Neutrophil (primary cell): Measurements from ENCODE around the gene WRAP53.

ENCODE experiments used
- H3K27ac ChIP-seq: fragments of 200-600 bp; sonication (generic); 2 replicates; pipeline ENCODE4 v1.5.1; 2016; ENCODE audit warnings: mild to moderate bottlenecking, moderate library complexity
- H3K27me3 ChIP-seq: fragments of 200-600 bp; sonication (generic); 2 replicates; pipeline ENCODE4 v1.6.0; 2016; ENCODE audit warnings: mild to moderate bottlenecking
- H3K36me3 ChIP-seq: fragments of 200-600 bp; sonication (generic); 2 replicates; pipeline ENCODE4 v1.5.1; 2017
- H3K4me1 ChIP-seq, 2 experiments: fragments of 200-600 bp in 1 of 2; sonication (generic) in 1 of 2; 1 replicate in 1 of 2; 2 replicates in 1 of 2; pipeline versions ENCODE4 v1.5.1 to v1.6.1; 2013 to 2016; ENCODE audit warnings: low read depth in 1 of 2, low read length in 1 of 2, mild to moderate bottlenecking in 1 of 2, moderate library complexity in 1 of 2; ENCODE audit not compliant: control insufficient read depth in 1 of 2, insufficient read depth in 1 of 2
- H3K4me3 ChIP-seq, 2 experiments: fragments of 200-600 bp in 1 of 2; sonication (generic) in 1 of 2; 1 replicate in 1 of 2; 2 replicates in 1 of 2; pipeline ENCODE4 v1.5.1; 2013 to 2016; ENCODE audit warnings: low read depth in 1 of 2, low read length in 1 of 2, mild to moderate bottlenecking in 1 of 2, moderate library complexity in 1 of 2
- H3K9me3 ChIP-seq: fragments of 200-600 bp; sonication (generic); 2 replicates; pipeline ENCODE4 v1.5.1; 2016
- CTCF ChIP-seq: fragments of 200-600 bp; sonication (generic); IDR thresholded peaks from 2 replicates; pipeline ENCODE4 v1.5.1; 2016; ENCODE audit warnings: antibody characterized with exemption

WRAP53 gene

GRCh38 chr17:7713782-7714181 lies 25.5 kb downstream of the WRAP53 start:
- Histone ChIP-seq H3K4me3 (no peak overlapping the region), H3K9me3 (no peaks in the 10 kb centered on the region), H3K27ac (no peak overlapping the region), H3K27me3 (peaks cover 90% of the 10 kb centered on the region), H3K36me3 (no peaks in the 10 kb centered on the region), H3K4me1 (peaks cover 13 to 21% of the 10 kb centered on the region in 2 experiments)
- no peak for TF ChIP-seq CTCF

GRCh38 chr17:7714721-7715594 lies 26.7 kb downstream of the WRAP53 start:
- H3K27me3 ChIP-seq: peaks cover 95% of the 10 kb centered on the region
- H3K4me1 ChIP-seq: peaks cover 13 to 21% of the 10 kb centered on the region in 2 experiments
- H3K9me3 ChIP-seq: no peaks in the 10 kb centered on the region
- no peak overlapping the region for H3K4me3 ChIP-seq
- H3K27ac ChIP-seq: no peak overlapping the region
- no peak for TF ChIP-seq CTCF
- no peaks in the 10 kb centered on the region for H3K36me3 ChIP-seq

- no peak for TF ChIP-seq CTCF
- Histone ChIP-seq H3K9me3 (no peaks in the 10 kb centered on the region), H3K27ac (no peak overlapping the region), H3K4me3 (no peak overlapping the region), H3K27me3 (peaks cover 98% of the 10 kb centered on the region), H3K36me3 (no peaks in the 10 kb centered on the region), H3K4me1 (peaks cover 2 to 11% of the 10 kb centered on the region in 2 experiments)
Observed at GRCh38 chr17:7715936-7716886, 27.9 kb downstream of the WRAP53 start.

GRCh38 chr17:7716901-7717755 lies 28.9 kb downstream of the WRAP53 start, which contains the start of gene DNAH2:
Gene DNAH2, plus strand, starts transcription at chr17:7717744. Its CDS starts 1,991 bp downstream, at chr17:7719735.
- no peak within 1 kb of the TSS for H3K27ac ChIP-seq
- H3K4me3 ChIP-seq: no peak within 1 kb of the TSS
- no peak for TF ChIP-seq CTCF
- H3K27me3 ChIP-seq: peaks cover 97% of the 10 kb centered on the region
- no peaks in the 10 kb centered on the region for H3K9me3 ChIP-seq
- peaks cover 2 to 11% of the 10 kb centered on the region in 2 experiments for H3K4me1 ChIP-seq
- H3K36me3 ChIP-seq: no peaks in the 10 kb centered on the region
